HG03571 (cell line): ENCODE measurements around the gene ATP13A1.
"Not testable (repeated sequence)": the region's sequence is repeated elsewhere in the genome, so short reads cannot be mapped to it uniquely, and the experiment has no call there.

Experiments used
- ATAC-seq: cut with Tn5 transposase; IDR thresholded peaks from one replicate; pipeline ENCODE4 v1.9.1; 2021; ENCODE audit not compliant: unreplicated experiment

Gene ATP13A1

DNA sequence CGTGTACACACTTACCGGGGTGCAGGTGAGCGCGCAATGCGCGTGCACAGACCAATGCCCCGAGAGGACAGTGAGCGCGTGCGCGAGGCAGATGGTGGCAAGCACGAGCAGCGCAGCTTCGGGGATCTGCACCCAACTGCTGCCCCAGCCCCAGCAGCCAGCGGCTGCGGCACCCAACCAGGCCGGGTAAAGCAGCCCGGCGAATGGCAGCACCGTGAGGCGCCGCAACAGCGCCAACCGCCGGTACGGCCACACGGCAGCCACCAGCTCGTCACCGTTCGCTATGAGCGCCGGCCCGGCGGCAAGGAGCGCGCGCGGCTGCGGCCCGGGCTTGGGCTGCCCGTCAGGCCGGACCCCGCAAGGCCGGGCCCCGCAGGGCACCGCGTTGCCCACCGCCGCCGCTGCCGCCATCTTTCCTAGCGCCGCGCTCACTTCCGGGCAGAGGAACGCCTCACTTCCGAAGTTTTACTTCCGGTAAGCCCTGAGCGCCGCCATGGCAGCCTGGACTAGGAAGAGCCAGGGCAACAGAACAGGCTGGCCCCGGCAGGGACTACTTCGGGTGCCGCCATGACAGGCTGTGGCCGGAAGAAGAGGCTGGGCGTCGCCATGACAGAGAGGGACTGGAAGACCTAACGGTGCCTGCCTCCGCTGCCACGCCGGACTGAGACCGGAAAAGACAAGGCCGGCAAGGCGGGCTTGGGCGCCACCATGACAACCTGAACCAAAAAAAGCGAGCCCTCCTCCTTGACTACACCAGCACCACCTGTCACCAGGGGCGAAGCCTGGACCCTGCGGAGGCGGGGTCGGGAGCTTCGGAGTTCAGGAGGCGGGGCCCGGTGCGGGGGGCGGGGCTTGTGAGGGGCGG lies at the start of gene ATP13A1:
ATP13A1 (minus strand) TSS at position 421 of the 865 bp plus-strand sequence; CDS start at position 411, 10 bp downstream.
- ATAC-seq: peak; percentile 61

- ATAC-seq: no peak
Observed at GRCh38 chr19:19711934-19712828, 48.7 kb upstream of the ATP13A1 start.

- no peak for ATAC-seq
Observed at GRCh38 chr19:19711306-19711933, 47.9 kb upstream of the ATP13A1 start.

DNA sequence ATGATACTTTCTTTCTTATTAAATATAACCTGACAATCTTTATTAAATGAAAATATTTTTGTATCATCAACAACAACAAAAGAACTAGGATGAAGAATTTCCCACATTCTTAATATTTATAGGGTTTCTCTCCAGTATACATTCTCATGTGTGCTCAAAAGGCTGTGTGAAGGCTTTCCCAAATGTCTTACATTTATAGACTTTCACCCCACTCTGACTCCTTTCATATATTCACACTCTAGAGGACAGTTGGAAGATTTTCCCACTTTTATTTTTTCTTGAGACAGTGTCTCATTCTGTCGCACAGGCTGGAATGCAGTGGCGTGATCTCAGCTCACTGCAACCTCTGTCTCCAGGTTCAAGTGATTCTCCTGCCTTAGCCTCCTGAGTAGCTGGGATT lies 47.0 kb upstream of the ATP13A1 start:
- ATAC-seq: no peak

- no peak for ATAC-seq
Observed at GRCh38 chr19:19704836-19705235, 41.4 kb upstream of the ATP13A1 start.

GRCh38 chr19:19700493-19700892 lies 37.0 kb upstream of the ATP13A1 start:
- not testable (repeated sequence) for ATAC-seq

DNA sequence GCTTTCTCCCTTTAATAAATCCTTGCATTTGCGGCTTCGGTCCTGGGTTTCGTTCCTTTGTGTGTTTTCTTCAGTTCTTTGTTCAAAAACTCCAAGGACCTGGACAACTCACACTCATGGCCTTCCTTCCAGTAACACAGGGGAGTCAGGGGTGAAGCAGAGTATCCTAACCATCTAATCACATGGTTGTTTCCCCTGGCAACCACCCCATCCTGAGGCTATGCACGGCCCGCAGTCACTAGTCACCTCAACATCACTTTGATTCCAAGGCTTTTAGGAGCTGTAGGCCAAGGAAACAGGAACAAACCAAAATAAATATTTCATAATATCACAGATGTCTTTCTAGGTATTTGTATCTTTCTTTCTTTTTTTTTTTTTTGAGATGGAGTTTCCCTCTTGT lies 34.1 kb upstream of the ATP13A1 start:
- no peak for ATAC-seq

- ATAC-seq: no peak
Observed at GRCh38 chr19:19696386-19696785, 32.9 kb upstream of the ATP13A1 start.

DNA sequence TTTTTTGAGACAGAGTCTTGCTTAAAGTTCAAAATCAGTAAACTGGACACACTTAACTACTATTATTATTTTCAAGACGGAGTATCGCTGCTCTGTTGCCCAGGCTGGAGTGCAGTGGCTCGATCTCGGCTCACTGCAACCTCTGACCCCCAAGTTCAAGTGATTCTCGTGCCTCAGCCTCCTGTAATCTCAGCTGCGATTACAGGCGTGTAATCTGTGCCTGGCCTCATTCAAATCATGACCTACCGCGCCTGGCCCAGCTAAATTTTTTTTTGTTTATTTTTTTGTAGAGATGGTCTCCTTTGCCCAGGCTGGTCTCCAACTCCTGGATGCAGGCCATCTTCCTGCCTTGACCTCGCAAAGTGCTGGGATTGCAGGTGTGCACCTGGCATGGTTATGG lies 28.2 kb upstream of the ATP13A1 start:
- ATAC-seq: no peak

DNA sequence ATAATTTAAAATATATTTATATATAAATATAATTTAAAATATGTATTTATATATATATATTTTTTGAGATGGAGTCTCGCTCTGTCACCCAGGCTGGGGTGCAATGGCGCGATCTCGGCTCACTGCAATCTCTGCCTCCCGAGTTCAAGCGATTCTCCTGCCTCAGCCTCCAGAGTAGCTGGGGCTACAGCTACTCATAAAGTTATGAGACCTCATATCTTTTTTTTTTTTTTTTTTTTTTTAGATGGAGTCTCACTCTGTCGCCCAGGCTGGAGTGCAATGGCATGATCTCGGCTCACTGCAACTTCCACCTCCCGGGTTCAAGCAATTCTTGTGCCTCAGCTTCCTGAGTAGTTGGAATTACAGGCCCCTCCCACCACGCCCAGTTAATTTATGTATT lies 25.5 kb upstream of the ATP13A1 start:
- ATAC-seq: not testable (repeated sequence)

DNA sequence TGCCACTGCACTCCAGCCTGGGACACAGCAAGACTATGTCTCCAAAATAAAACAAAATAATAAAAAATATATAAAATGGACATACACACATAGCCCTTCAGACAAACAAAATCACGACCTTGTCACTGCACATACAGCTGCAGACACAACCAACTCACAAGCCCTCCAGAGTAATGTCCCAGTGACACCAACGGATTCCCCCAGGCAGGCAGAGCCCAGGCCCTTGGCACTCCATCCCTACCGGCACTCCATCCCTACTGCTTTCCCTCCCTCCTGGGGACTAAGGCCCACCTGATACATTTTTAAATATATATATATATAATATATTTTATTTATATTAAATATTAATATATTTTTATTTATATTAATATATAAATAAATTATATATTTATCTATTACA lies 23.6 kb upstream of the ATP13A1 start:
- ATAC-seq: no peak

DNA sequence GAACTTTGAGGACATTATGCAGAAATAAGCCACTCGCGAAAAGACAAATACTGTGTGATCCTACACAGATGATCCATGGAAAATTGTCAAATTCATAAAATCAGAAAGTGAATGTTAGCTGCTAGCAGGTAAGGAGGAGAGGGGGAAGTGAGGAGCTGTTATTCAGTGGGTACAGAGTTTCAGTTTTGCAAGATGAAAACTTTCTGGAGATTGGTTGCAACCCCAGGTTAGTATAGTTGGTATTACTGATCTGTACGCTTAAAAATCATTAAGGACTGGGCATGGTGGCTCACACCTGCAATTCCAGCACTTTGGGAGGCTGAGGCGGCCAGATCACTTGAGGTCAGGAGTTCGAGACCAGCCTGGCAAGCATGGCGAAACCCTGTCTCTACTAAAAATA lies 23.1 kb upstream of the ATP13A1 start:
- ATAC-seq: no peak

- ATAC-seq: not testable (repeated sequence)
Observed at GRCh38 chr19:19686119-19686518, 22.6 kb upstream of the ATP13A1 start.

DNA sequence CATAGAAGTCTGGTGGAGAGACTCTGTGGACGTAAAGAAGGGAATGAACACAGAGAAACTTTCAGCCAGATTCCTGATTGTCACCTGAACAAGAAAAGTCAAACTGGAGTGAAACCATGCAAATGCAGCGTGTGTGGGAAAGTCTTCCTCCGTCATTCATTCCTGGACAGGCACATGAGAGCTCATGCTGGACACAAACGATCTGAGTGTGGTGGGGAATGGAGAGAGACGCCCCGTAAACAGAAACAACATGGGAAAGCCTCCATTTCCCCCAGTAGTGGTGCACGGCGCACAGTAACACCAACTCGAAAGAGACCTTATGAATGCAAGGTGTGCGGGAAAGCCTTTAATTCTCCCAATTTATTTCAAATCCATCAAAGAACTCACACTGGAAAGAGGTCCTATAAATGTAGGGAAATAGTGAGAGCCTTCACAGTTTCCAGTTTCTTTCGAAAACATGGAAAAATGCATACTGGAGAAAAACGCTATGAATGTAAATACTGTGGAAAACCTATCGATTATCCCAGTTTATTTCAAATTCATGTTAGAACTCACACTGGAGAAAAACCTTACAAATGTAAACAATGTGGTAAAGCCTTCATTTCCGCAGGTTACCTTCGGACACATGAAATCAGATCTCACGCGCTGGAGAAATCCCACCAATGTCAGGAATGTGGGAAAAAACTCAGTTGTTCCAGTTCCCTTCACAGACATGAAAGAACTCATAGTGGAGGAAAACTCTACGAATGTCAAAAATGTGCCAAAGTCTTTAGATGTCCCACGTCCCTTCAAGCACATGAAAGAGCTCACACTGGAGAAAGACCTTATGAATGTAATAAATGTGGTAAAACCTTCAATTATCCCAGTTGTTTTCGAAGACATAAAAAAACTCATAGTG lies 15.9 kb upstream of the ATP13A1 start:
- no peak for ATAC-seq

GRCh38 chr19:19677579-19677978 lies 14.1 kb upstream of the ATP13A1 start:
- ATAC-seq: no peak

DNA sequence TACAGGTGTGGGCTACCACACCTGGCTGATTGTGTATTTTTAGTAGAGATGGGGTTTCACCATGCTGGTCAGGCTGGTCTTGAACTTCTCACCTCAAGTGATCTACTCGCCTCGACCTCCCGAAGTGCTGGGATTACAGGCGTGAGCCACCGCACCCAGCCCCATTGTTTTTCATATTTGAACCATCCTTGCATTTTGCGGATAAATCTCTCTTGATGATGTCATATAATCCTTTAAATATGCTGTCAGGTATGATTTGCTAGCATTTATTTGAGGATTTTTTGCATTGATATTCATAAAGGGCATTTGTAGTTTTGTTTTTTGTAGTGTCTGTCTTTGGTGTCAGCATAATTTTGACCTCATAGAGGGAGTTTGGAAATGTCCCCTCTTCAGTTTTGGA lies 10.8 kb upstream of the ATP13A1 start:
- no peak for ATAC-seq

DNA sequence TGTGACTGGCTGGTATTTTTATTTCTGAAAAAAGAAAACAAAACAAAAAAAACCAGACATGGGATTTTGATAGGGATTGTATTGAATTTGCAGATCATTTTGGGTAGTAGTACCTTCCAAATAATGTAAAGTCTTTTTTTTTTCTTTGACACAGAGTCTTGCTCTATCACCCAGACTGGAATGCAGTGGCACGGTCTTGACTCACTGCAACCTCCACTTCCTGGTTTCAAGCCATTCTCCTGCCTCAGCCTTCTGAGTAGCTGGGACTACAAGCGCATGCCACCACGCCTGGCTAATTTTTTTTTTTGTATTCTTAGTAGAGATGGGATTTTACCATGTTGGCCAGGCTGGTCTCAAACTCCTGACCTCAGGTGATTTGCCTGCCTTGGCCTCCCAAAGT lies 9.3 kb upstream of the ATP13A1 start:
- ATAC-seq: no peak

GRCh38 chr19:19670070-19670551 lies 6.6 kb upstream of the ATP13A1 start:
- no peak for ATAC-seq

DNA sequence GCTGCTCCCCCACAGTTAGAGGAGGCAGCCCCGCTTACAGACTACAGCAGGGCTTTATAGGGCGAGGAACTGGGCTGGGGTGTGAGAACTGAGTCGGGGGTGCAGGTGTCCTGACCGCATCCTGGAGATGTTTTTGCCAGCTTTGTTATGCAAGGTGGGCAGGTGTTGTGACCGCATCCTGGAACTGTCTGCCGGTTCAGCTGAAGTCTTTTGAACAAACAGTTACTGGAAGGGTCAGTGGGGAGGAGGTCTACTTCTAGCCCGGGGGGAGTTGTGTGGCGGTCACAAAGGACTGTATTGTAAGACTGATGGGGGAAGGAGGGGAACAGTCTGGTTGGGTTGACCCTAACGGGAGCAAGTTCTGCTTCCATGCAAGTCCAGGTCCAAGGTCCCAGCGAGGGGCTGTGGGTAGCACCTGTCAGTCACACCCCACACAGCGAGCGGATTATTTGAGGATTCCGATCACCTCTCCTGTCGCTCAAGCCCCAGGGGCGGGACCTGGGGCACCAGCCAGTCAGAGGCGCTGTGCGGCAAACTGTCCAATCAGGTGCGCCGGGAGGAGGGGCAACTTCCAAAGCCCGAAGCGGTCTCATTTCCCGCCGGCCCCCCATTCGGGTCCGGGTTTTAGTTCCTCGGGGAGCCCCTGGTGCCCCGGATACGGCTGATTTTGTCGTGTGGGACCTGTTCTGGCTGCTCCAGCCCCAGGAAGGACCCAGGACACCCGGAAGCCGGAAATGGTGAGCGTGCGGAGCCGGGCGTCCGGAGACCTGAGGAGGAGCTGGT lies 4.9 kb upstream of the ATP13A1 start, which contains the start of gene ZNF101:
ZNF101 (plus strand) TSS at position 610 of the 783 bp plus-strand sequence; CDS start at position 735, 125 bp downstream.
- ATAC-seq: peak; percentile 53
